Kidney glomerular epithelial cell (primary cell): ENCODE measurements around the gene PTGES.

Experiments used
- DNase-seq: peaks from one replicate; lab custom pipeline; 2025; lab: John Stamatoyannopoulos, UW

PTGES gene

GRCh38 chr9:129717991-129718390 lies 34.9 kb downstream of the PTGES start:
- no peak for DNase-seq

GRCh38 chr9:129716091-129716490 lies 36.8 kb downstream of the PTGES start:
- DNase-seq = no peak

- no peak for DNase-seq
Measured at GRCh38 chr9:129714511-129715061, 38.3 kb downstream of the PTGES start.

- no peak for DNase-seq
Measured at GRCh38 chr9:129713402-129713679, 39.5 kb downstream of the PTGES start.

GRCh38 chr9:129712634-129713401 lies 40.0 kb downstream of the PTGES start:
- DNase-seq = no peak

GRCh38 chr9:129710169-129710453 lies 42.7 kb downstream of the PTGES start:
- no peak for DNase-seq

- DNase-seq = peak; percentile 54
Measured at GRCh38 chr9:129709438-129710168, 43.2 kb downstream of the PTGES start.

- DNase-seq = no peak
Measured at GRCh38 chr9:129708793-129709192, 44.0 kb downstream of the PTGES start.

GRCh38 chr9:129704807-129705206 lies 48.0 kb downstream of the PTGES start:
- DNase-seq = no peak

- DNase-seq = no peak
Measured at GRCh38 chr9:129703667-129704355, 49.0 kb downstream of the PTGES start.

GRCh38 chr9:129702589-129703520 lies 50.0 kb downstream of the PTGES start:
- DNase-seq = peak; percentile 45

- DNase-seq = no peak
Measured at GRCh38 chr9:129701549-129701948, 51.3 kb downstream of the PTGES start.

- no peak for DNase-seq
Measured at GRCh38 chr9:129701054-129701453, 51.8 kb downstream of the PTGES start.

- DNase-seq = no peak
Measured at GRCh38 chr9:129698254-129698757, 54.5 kb downstream of the PTGES start.

GRCh38 chr9:129697656-129698253 lies 55.1 kb downstream of the PTGES start:
- no peak for DNase-seq

GRCh38 chr9:129696944-129697655 lies 55.7 kb downstream of the PTGES start:
- no peak for DNase-seq

- no peak for DNase-seq
Measured at GRCh38 chr9:129695870-129696269, 57.0 kb downstream of the PTGES start.

- DNase-seq = no peak
Measured at GRCh38 chr9:129694243-129694646, 58.6 kb downstream of the PTGES start.

GRCh38 chr9:129693741-129694140 lies 59.1 kb downstream of the PTGES start:
- no peak for DNase-seq

- no peak for DNase-seq
Measured at GRCh38 chr9:129692534-129692933, 60.3 kb downstream of the PTGES start.
